GM12891 (cell line): ENCODE measurements around the gene HEPACAM2.

Experiments used
- POLR2A ChIP-seq: IDR thresholded peaks from 2 replicates; pipeline ENCODE4 v1.6.1; 2011; ENCODE audit warnings: low read depth, low read length, control low read depth
- POLR2AphosphoS5 ChIP-seq: IDR thresholded peaks from 2 replicates; pipeline ENCODE4 v1.6.1; 2011; ENCODE audit warnings: low read depth, low read length, control low read depth
- TAF1 ChIP-seq: IDR thresholded peaks from 2 replicates; pipeline ENCODE4 v1.6.1; 2011; ENCODE audit warnings: low read depth, low read length, control low read depth

DNA sequence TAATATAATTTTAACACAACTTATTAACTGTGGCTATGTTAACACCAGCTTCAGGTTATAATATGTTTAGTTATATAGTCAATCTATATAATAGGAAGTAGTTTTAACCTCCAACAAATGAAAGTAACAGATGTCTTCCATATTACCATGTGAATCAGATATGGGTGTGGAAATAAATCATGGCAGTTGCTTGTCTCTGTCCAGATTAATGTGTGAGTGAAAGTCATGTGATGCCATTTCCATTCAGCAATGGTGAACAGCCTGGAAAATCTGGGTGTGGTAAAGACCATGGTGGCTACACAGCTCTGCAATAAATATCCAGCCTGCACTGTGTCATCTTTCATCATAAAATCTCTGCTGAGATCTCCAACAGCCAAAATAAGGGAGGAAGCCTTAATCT is 27.8 kb downstream of the HEPACAM2 start:
- TF ChIP-seq POLR2A (no peak), TAF1 (no peak), POLR2AphosphoS5 (no peak)
